ENCODE data around the gene MPZL1. TPM values are rescaled to one million over a fixed set of nuclear protein-coding genes. Genes with fewer than 3 reads are reported as not detected.
"Not testable (repeated sequence)": the region's sequence is repeated elsewhere in the genome, so short reads cannot be mapped to it uniquely, and the experiment has no call there.

MPZL1 gene
- total RNA-seq, 2 experiments from 2014 or later, result 48.9 to 61.9 TPM

GRCh38 chr1:167738158-167738557, 16.4 kb downstream of the MPZL1 start:
- Histone ChIP-seq H3K79me2 (ENCODE audit: insufficient read depth, low read depth, low read length) (peaks cover 6% of the 10 kb centered on the region; the same call in 1 of the 2 replicates), H2AFZ (ENCODE audit: low read length) (no peak overlapping the region), H3K36me3 (ENCODE audit: insufficient read depth, low read length) (peaks cover 22% of the 10 kb centered on the region), H3K9me3 (ENCODE audit: low read length) (no peaks in the 10 kb centered on the region; the same call in 1 of the 2 replicates), H3K9me2 (ENCODE audit: insufficient read depth, low read length) (no peaks in the 10 kb centered on the region), H4K20me1 (ENCODE audit: insufficient read depth, low read length) (no peaks in the 10 kb centered on the region), H3K4me3 (ENCODE audit: low read depth, low read length, poor library complexity, severe bottlenecking) (no peak overlapping the region), H3K4me1 (ENCODE audit: insufficient read depth, low read length, poor library complexity, severe bottlenecking) (no peaks in the 10 kb centered on the region), H3K4me2 (ENCODE audit: low read length) (no peak overlapping the region), H3K27ac (ENCODE audit: low read depth, low read length, poor library complexity, severe bottlenecking) (no peak overlapping the region)
- no peak for DNase-seq (ENCODE audit: low spot score)
- BruUV-seq (replicated peaks), result no TSS peak
- intact Hi-C loops (cut with micrococcal nuclease; ENCODE audit: unreplicated experiment), result no loop called here
- ChIA-PET POLR2A (no interaction called here), CTCF (ENCODE audit: unreplicated experiment) (no interaction called here)
- TF ChIP-seq EZH2phosphoT487 (IDR thresholded peaks at IDR 0.05; ENCODE audit: borderline replicate concordance, low read depth, low read length) (no peak), CTCF (conservative IDR thresholded peaks at IDR 0.05; ENCODE audit: low read length) (no peak)

DNA sequence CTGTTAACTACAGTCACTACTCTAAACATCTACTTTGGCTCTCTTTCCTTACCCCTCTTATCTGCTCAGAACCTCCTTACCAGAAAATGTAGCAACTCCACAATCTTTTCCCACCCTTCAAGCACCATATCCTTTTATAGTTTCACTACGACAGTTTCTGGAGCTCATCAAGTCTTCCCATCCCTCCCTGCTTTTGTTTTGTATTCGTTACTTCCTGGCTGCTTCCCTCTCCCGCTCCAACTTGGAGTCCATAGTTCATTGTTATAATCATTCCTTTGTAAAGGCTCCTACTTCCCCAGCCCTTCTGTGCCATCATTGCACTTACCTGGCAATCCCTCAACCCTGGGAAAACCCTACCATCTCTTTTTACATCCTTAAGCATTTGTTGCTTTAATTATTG, 18.0 kb downstream of the MPZL1 start:
- BruUV-seq (replicated peaks), result no TSS peak
- intact Hi-C loops (cut with micrococcal nuclease; ENCODE audit: unreplicated experiment), result no loop called here
- no peaks in the 10 kb centered on the region for H3K4me1 ChIP-seq (ENCODE audit: insufficient read depth, low read length, poor library complexity, severe bottlenecking)
- TF ChIP-seq EZH2phosphoT487 (IDR thresholded peaks at IDR 0.05; ENCODE audit: borderline replicate concordance, low read depth, low read length) (no peak), CTCF (conservative IDR thresholded peaks at IDR 0.05; ENCODE audit: low read length) (no peak)
- H3K4me2 ChIP-seq (ENCODE audit: low read length), result no peak overlapping the region
- ChIA-PET POLR2A (interaction anchor here (0.6 to 1.7 kb wide), 4 partner anchors 9 to 24 kb away, joined by 4 to 9 read pairs (median 6); no protein-coding TSS in a partner anchor), CTCF (ENCODE audit: unreplicated experiment) (interaction anchor here (1.0 kb wide), 1 partner anchor 13 kb away, joined by 3 read pairs; no protein-coding TSS in a partner anchor)
- no peaks in the 10 kb centered on the region; the same call in 1 of the 2 replicates for H3K9me3 ChIP-seq (ENCODE audit: low read length)
- no peak overlapping the region for H3K4me3 ChIP-seq (ENCODE audit: low read depth, low read length, poor library complexity, severe bottlenecking)
- no peaks in the 10 kb centered on the region for H4K20me1 ChIP-seq (ENCODE audit: insufficient read depth, low read length)
- peaks cover 14% of the 10 kb centered on the region; the same call in 1 of the 2 replicates for H3K79me2 ChIP-seq (ENCODE audit: insufficient read depth, low read depth, low read length)
- no peak overlapping the region for H2AFZ ChIP-seq (ENCODE audit: low read length)
- H3K27ac ChIP-seq (ENCODE audit: low read depth, low read length, poor library complexity, severe bottlenecking), result no peak overlapping the region
- H3K9me2 ChIP-seq (ENCODE audit: insufficient read depth, low read length), result no peaks in the 10 kb centered on the region
- peaks cover 16% of the 10 kb centered on the region for H3K36me3 ChIP-seq (ENCODE audit: insufficient read depth, low read length)
- no peak for DNase-seq (ENCODE audit: low spot score)

DNA sequence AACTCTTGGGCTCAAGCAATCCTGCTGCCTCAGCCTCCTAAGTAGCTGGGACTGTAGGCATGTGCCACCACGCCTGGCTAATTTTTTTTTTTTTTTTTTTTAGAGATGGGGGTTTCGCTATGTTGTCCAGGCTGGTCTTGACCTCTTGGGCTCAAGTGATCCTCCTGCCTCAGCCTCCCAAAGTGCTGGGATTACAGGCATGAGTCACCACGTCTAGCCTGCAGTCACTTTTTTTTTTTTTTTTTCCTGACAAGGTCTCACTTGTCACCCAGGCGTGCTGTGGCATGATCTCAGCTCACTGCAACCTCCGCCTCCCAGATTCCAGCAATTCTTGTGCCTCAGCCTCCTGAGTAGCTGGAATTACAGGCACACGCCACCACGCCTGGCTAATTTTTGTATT, 19.3 kb downstream of the MPZL1 start:
- Histone ChIP-seq H3K79me2 (ENCODE audit: insufficient read depth, low read depth, low read length) (peaks cover 13% of the 10 kb centered on the region; the same call in 1 of the 2 replicates), H3K36me3 (ENCODE audit: insufficient read depth, low read length) (peaks cover 16% of the 10 kb centered on the region)
- H3K9me3 ChIP-seq (ENCODE audit: low read length); H3K4me2 ChIP-seq (ENCODE audit: low read length); intact Hi-C loops (cut with micrococcal nuclease; ENCODE audit: unreplicated experiment); DNase-seq (ENCODE audit: low spot score); BruUV-seq (replicated peaks); H4K20me1 ChIP-seq (ENCODE audit: insufficient read depth, low read length); H2AFZ ChIP-seq (ENCODE audit: low read length); H3K9me2 ChIP-seq (ENCODE audit: insufficient read depth, low read length); H3K4me1 ChIP-seq (ENCODE audit: insufficient read depth, low read length, poor library complexity, severe bottlenecking); H3K4me3 ChIP-seq (ENCODE audit: low read depth, low read length, poor library complexity, severe bottlenecking); H3K27ac ChIP-seq (ENCODE audit: low read depth, low read length, poor library complexity, severe bottlenecking): not testable (repeated sequence)
- ChIA-PET CTCF (ENCODE audit: unreplicated experiment) (interaction anchor here (0.7 kb wide), 1 partner anchor 424 kb away, joined by 7 read pairs; no protein-coding TSS in a partner anchor), POLR2A (interaction anchor here (0.6 kb wide), 1 partner anchor 45 kb away, joined by 3 read pairs; no protein-coding TSS in a partner anchor)

DNA sequence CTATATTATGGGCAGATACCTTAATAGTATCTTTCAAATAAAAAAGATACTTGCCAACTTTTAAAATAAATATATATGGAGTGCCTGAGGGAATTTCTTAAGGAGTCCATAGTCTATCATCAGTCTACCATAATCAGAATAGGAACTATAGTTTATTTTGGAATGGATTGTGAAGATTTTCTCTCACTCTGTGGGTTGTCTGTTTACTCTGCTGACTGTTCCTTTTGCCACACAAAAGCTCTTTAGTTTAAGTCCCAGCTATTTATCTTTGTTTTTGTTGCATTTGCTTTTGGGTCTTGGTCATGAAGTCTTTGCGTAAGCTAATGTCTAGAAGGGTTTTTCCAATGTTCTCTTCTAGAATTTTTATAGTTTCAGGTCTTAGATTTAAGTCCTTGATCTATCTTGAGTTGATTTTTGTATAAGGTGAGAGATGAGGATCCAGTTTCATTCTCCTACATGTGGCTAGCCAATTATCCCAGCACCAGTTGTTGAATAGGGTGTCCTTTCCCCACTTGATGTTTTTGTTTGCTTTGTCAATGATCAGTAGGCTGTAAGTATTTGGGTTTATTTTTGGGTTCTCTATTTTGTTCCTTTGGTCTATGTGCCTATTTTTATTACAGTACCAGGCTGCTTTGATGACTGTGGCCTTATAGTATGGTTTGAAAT, 20.7 kb downstream of the MPZL1 start:
- peaks cover 19% of the 10 kb centered on the region for H3K36me3 ChIP-seq (ENCODE audit: insufficient read depth, low read length)
- DNase-seq (ENCODE audit: low spot score); BruUV-seq (replicated peaks); H2AFZ ChIP-seq (ENCODE audit: low read length); H3K4me3 ChIP-seq (ENCODE audit: low read depth, low read length, poor library complexity, severe bottlenecking); H4K20me1 ChIP-seq (ENCODE audit: insufficient read depth, low read length); intact Hi-C loops (cut with micrococcal nuclease; ENCODE audit: unreplicated experiment); POLR2A ChIA-PET; H3K9me2 ChIP-seq (ENCODE audit: insufficient read depth, low read length); H3K27ac ChIP-seq (ENCODE audit: low read depth, low read length, poor library complexity, severe bottlenecking); CTCF ChIA-PET (ENCODE audit: unreplicated experiment); H3K9me3 ChIP-seq (ENCODE audit: low read length); H3K4me2 ChIP-seq (ENCODE audit: low read length): not testable (repeated sequence)
- H3K79me2 ChIP-seq (ENCODE audit: insufficient read depth, low read depth, low read length), result peaks cover 21% of the 10 kb centered on the region; the same call in 1 of the 2 replicates
- peaks cover 16% of the 10 kb centered on the region for H3K4me1 ChIP-seq (ENCODE audit: insufficient read depth, low read length, poor library complexity, severe bottlenecking)
